ENCODE results near the gene PECR.
"Not testable (repeated sequence)": the region's sequence is repeated elsewhere in the genome, so short reads cannot be mapped to it uniquely, and the experiment has no call there.

PECR gene

DNA sequence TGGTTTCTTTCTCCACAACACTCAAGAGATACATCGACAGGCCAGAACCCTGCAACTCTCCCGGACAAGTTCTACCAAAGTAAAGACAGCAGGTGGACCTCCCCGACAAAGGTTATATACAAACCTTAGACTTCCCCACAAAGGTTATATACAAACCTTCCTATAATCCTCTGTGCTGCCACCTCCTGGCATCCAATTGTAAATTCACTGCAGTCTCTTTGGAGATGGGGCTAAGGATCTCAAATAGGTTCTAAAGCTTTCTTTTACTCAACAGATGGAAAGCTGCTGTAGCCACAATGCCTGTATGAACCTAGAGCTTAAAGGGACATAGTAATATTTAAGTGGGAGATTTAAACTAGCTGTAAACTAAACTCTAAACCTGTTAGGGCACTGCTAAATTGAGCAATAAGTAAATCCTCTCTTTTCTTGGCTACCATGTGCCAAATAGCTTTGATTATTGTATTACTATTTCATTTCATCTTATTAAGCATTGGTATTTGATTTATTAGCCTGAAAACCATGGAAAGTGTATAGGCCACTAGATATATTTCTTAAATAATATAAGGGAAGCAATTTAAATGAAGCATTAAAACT is 58.5 kb downstream of the PECR start:
- DNase-seq: peak; percentile 29

DNA sequence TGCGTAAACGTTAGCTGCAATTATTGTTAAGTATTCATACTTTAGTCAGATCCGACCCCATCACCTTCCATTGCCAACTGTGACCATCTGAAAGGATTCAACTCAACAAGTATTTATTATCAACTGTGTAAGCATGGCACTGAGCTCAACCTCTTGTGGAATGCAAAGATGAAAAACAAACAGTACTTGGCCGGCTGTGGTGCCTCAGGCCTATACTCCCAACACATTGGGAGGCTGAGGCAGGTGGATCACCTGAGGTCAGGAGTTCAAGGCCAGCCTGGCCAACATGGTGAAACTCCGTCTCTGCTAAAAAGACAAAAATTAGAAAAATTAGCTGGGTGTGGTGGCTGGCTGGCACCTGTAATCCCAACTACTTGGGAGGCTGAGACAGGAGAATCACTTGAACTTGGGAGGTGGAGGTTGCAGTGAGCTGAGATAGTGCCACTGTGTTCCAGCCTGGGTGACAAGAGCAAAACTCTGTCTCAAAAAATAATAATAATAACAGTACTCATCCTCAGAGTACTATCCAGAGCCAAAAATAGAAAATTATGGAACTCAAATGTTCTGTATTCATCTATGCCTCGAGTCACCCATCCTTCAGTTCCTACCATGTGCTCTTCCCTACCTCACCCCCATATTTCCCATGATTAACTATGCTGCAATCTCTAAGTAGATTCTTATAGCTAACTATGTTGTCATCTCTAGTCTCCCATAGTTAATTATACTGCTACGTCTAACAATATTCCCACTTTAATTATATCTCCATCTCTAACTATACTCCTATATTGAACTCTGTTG is 59.6 kb downstream of the PECR start:
- no peak for DNase-seq

DNA sequence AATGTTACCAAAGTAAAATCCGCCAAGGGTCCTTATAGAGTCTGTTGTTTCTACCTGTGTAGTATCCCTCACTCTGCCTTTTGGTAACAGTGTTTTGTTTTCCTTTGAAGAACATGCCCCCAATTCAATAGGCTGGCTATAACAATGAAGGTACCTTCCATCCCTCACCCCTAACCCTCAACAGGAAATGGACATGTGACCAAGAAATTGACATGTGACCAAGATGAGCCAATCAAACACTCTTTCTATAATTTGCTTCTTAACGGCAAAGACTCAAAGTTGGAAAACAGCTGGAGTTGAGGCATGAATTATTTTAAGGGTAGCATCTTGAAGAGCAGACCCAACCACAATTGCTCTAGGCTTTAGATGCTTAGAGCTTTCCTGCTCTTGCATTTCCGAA is 62.9 kb downstream of the PECR start:
- DNase-seq: no peak

GRCh38 chr2:216017365-216017764 is 64.2 kb downstream of the PECR start:
- DNase-seq: no peak

GRCh38 chr2:216016581-216016980 is 65.0 kb downstream of the PECR start:
- no peak for DNase-seq

- no peak for DNase-seq
These were observed 65.7 kb downstream of the PECR start for GRCh38 chr2:216015722-216016464.

- no peak for DNase-seq
These were observed 66.6 kb downstream of the PECR start for GRCh38 chr2:216014986-216015385.

DNA sequence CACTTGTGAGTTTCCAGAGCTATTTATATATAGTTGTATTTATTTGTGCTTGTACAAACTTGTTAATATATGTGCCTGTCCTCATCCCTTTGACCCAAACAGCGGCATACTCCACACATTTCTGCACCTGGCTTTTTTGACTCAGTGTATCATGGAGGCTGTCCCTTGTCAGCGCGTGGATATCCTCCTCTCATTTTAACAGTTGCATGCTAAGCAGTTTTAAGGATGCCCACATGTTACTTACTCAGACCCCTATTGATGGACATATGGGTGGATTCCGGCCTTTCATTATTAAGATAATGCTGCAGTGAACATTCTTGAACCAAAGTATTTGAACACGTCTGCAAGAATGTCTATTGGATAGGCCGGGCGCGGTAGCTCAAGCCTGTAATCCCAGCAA is 67.6 kb downstream of the PECR start:
- no peak for DNase-seq

DNA sequence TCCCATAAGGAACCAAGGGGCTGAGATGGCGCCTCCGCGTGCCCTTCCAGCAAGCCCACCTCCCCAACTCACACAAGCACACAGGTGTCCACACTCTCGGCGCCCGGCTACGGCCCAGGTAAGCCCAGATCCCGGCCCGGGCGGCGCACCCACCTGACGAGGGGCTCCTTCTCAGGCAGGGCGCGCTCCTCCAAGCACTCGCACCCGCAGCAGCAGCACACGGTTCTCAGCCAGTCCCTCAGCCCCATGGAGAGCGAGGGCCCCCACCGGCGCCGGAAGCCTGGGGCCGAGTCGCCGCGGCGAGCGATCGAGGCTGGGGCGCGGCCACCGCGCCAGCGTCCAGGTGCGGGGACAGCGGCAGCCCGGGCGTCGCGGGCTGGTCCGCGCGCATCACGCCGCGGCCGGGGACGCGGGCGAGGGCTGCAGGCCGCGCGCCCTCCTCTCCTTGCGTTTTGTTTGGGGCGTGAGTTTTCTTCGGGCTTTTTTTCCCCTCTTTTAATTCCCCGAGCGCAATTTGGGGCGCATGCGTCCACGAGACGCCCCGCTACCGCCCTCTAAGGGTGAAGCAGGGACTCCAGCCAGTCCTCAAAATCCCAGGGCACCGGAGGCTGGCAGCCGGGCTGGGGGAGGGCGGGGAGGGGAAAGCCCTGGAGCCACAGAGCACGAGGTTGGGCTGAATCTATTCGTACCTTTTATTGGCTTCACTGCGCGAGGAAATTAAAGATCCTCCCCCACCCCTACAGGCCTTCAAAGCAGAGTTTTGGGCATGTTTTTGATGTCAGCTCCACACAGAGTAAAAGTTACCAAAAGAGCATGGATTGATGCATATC is 68.3 kb downstream of the PECR start, which contains the start of gene MREG:
MREG (minus strand) TSS at position 472 of the 830 bp plus-strand sequence; CDS start at position 248, 224 bp downstream.
- peak; percentile 87 for DNase-seq

DNA sequence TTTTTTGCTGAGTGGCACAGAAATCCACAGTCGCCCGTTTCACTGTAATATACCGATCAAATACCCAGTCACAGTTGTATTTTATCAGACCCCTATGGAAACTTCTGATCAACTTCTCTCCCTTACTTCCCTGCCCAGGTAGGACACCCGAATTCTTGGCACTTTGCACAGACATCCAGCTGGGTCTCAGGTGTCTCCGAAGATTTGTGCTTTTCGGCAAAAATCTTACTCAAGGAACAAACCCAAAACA is 68.9 kb downstream of the PECR start:
- DNase-seq: no peak

DNA sequence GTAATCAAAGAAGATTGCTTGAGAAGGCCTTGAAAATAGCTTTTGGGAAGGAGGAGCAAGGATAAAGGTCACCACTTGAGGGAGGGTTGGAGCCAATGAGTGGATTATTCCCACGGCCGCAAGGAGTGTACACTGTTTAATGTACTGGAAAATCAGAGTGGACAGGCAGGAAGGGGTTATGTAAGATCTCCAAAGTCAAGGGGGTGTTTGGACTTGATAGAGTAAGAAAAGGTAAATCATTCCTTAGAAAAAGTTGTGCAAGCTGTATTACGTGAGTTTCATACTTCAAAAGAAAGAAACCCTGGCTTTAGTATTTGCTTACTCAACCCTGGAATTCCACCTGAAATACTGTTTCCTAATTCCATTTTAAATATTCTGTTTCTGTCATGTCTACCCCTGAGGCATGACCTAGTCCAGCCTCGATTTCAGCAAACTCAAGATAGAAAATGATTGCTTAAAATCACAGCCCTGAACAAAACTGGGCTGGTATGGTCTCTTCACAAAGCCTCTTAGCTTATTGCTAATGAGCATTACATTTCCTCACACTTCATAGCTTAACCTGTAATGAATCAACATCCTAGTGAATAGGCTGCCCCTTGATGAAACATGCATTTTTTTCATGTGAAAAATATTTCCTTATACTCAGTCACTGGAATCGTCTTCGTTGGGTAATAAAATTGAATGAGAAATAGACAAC is 69.3 kb downstream of the PECR start:
- no peak for DNase-seq

DNA sequence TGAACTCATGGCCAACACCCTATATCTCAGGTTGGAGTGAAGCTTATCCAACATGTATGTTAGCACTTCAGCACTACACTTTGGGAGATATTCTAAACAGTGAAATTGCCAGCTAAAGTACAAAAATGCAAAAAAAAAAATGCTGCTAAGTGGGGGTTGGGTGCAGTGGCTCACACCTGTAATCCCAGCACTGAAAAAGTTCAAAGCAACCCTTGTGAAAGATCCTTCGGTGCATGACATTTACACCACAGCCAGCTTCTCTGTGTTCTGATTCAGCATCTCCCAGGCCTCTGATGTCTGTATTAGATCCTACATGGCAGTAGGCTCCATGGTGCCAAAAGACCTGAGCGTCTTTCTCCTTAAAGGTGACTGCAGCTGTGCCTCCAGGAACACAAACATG is 72.4 kb downstream of the PECR start:
- not testable (repeated sequence) for DNase-seq

DNA sequence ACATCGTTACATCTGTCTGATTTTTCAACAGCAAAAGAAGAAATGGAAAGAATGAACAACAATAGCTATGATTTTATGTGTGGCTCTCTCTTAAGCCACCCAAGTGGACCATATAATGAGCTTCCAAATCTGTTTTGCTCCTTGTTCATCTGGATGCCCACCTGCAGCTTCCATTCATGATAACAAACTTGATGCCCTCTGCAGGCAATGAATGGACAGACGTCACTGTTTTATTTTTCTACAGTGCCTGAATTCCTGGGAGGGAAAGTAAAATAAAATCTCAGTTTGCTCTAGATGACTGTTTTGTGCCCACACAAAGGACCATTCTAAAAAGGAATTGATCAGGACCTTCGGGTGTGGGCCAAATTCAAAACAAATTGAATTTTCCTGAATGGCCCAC is 73.2 kb downstream of the PECR start:
- no peak for DNase-seq

GRCh38 chr2:216006164-216006663 is 75.4 kb downstream of the PECR start:
- no peak for DNase-seq

DNA sequence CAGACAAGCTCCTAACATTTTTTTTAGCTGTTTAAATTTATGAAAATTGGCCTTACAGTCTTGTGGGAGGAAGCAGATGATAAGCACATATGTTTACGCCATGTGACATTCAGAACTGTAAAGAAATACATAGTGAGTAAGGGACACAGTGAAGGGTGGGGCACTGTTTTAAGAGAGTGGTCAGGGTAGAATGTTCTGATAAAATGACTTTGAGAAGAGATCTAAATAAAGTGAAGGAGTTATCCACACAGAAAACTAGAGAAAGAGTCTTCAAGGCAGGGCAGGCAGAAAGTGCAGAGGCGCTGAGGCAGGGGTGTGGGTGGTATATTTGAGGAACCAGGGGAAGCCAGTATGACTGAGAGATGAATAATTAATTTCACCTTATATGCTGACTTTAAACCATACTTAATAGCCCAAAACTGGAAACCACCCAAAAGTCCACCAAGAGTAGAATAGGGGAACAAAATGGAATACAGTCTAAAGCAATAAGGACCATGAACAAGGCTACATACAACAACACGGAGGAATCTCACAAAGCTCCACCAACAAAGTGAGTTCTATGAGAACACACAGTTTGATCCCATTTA is 76.8 kb downstream of the PECR start:
- no peak for DNase-seq

DNA sequence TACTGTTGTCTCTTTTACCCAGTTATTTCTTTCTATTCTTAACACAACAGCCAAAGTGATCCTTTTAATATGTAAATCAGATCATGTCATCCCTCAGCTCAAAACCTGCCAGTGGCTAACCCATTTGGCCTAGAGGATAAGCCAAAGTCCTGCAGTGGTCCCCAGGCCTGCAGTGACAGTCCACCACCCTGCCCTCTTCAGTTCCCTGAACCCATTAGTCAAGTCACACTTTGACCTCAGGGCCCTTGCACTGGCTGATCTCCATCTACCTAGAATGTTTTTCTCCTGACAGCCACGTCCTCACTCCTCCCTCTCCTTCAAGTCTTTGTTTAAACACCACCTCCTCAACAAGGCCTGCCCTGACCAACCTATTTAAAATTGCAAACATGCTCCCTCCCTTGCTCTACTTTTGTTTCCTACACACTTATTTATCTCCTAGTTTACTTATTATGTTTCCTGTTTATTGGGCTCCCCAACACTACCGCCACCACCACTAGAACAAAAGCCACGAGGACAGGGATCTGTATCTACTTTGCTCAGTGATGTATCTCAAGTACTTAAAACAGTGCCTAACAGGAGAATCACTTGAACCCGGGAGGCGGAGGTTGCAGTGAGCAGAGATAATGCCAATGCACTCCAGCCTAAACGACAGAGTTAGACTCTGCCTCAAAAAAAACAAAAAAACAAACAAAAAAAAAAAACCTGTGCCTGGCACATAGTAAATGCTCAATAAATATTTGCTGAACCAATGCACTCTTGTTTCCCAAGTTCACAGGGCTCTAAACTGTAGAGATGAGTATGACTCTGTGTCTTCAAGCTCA is 77.5 kb downstream of the PECR start:
- no peak for DNase-seq

DNA sequence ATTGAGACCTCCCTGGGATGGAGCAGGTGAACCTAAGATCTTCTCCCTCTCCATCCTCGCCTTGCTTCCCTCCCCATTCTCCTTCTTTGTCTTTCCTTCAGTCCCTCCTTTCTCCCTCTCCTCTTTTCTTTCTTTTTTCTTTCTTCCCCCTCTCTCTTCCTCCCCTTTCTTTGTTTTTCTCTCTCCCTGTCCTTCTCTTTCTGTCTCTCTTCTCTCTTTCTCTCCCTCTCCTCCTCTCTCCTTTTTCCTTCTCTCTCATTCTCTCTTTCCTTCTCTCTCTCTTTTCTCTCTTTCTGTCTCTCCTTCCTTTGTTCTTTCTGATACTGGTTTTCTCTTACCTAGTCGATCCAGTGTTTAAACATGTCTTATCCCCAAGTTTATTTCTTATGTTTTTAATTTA is 78.9 kb downstream of the PECR start:
- no peak for DNase-seq

- no peak for DNase-seq
These were observed 79.4 kb downstream of the PECR start for GRCh38 chr2:216002101-216002678.

- no peak for DNase-seq
These were observed 80.2 kb downstream of the PECR start for GRCh38 chr2:216001216-216002100.

GRCh38 chr2:215998636-215999035 is 83.0 kb downstream of the PECR start:
- no peak for DNase-seq
